A172 (cell line): ENCODE results near the gene RSBN1. TPM values are rescaled to one million over a fixed set of nuclear protein-coding genes. Genes with fewer than 3 reads are reported as not detected.
"Not testable (repeated sequence)": the region's sequence is repeated elsewhere in the genome, so short reads cannot be mapped to it uniquely, and the experiment has no call there.

ENCODE experiments used
- DNase-seq: peaks from one replicate; pipeline ENCODE4 v3.0.0-alpha.2; 2015; ENCODE audit warnings: low spot score
- total RNA-seq: library from RNA; depleted of rRNA; stranded (reverse); fragments of >200 nt; shearing (Covaris generic); gene quantifications from 2 replicates; pipeline ENCODE4 v1.2.3, GENCODE V29; 2014; rRNA removed

RSBN1 gene
- total RNA-seq, 1 experiment from 2014 or later: 9.7 TPM

DNA sequence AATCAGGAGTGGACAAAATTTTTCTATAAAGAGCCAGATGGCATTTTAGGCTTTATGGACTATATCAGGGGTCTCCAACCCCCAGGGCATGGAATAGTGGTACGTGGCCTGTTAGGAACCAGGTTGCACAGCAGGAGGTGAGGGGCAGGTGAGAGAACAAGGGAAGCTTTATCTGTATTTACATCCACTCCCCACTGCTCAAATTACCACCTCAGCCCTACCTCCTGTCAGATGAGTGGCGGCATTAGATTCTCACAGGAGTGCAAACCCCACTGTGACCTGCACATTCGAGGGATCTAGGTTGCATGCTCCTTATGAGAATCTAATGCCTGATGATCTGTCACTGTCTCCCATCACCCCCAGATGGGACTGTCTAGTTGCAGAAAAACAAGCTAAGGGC, 66.9 kb downstream of the RSBN1 start:
- DNase-seq: no peak

- DNase-seq: no peak
These were observed 68.2 kb downstream of the RSBN1 start for GRCh38 chr1:113744114-113744513.

- DNase-seq: no peak
These were observed 69.8 kb downstream of the RSBN1 start for GRCh38 chr1:113742515-113742914.

DNA sequence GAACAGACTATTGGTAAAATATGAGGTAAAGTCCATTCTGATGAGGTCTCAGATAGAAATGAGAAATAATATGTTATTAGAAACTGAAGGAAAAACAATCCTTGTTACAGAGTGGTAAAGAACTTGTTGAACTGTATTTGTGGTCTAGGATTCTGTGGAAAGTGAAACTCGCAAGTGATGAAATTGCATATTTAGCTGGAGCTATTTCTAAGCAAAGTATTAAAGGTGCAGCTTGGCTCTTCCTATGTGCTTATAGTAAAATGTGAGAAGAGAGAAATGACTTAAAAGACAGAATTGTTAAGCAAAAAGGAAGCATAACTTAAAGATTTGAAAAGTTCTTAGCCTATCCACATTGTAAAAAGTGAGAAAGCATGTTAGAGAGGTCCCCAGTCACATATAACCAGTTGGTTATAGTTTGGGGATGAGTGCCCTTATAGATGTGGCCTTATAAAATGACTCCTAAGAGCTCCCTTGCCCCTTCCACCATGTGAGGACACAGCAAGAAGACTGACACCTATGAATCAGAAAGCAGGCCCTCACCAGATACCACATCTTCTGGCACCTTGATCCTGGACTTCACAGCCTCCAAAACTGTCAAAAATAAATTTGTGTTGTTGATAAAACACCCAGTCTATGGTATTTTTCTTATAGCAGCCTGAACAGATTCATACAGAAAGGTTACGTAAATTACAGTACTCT, 77.8 kb downstream of the RSBN1 start:
- no peak for DNase-seq

- no peak for DNase-seq
These were observed 79.5 kb downstream of the RSBN1 start for GRCh38 chr1:113732802-113733201.

- DNase-seq: no peak
These were observed 91.3 kb downstream of the RSBN1 start for GRCh38 chr1:113721010-113721409.

DNA sequence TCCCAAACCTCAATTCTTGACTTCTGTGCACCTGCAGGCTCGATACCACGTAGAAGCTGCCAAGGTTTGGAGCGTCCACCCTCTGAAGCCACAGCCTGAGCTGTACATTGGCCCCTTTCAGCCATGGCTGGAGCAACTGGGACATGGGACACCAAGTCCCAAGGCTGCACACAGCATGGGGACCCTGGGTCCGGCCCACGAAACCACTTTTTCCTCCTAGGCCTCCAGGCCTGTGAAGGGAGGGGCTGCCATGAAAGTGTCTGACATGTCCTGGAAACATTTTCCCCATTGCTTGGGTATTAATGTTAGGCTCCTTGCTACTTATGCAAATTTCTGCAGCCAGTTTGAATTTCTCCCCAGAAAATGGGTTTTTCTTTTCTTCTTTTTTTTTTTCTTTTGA, 93.7 kb downstream of the RSBN1 start:
- DNase-seq: not testable (repeated sequence)

GRCh38 chr1:113717506-113717905, 94.8 kb downstream of the RSBN1 start:
- not testable (repeated sequence) for DNase-seq

DNA sequence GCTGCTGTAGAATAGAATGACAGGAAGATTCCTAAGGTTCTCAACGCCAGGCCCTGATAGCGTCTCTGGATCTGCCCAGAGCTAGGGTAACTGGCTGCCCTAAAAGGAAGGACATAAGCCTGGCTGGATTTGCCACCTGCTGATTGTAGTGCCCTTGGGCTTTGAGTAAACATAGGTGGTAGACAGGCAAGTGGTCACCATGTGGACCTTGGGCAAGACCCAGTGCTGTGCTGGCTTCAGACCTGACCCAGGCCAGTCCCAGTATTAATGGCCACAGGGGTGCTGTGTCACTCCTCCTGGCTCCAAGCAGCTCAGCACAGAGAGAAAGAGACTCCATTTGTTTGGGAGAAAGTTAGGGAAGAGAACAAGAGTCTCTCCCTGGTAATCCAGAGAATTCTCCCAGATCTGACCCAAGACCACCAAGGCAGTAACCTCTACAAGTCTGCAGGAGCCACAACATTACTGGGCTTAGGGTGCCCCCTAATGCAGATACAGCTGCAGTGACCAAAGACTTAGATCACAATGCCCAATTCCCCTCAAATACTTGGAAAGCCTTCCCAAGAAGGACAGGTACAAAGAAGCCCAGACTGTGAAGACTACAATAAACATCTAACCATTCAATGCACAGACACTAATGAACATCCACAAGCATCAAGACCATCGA, 97.5 kb downstream of the RSBN1 start:
- no peak for DNase-seq

Other genes with a start within 250 kb of the RSBN1 start
- 33.6 and 48.0 TPM in 2 replicates for gene PHTF1, start 53.0 kb downstream of the RSBN1 start, total RNA-seq
- 0.29 and 0.74 TPM in 2 replicates for gene PTPN22, start 59.2 kb upstream of the RSBN1 start, total RNA-seq
- gene BCL2L15, start 75.1 kb upstream of the RSBN1 start, total RNA-seq: 0.57 and 4.2 TPM in 2 replicates
- 18.0 and 23.8 TPM in 2 replicates for gene AP4B1, start 92.3 kb upstream of the RSBN1 start, total RNA-seq
- 14.4 and 14.5 TPM in 2 replicates for gene DCLRE1B, start 92.8 kb upstream of the RSBN1 start, total RNA-seq
- gene HIPK1, start 116.8 kb upstream of the RSBN1 start, total RNA-seq: 12.2 and 14.7 TPM in 2 replicates
- 26.8 and 31.2 TPM in 2 replicates for gene OLFML3, start 167.0 kb upstream of the RSBN1 start, total RNA-seq